HG02571 (cell line): Measurements from ENCODE around the gene PFKL.

Experiments
- ATAC-seq: cut with Tn5 transposase; IDR thresholded peaks from one replicate; pipeline ENCODE4 v1.9.1; 2021; ENCODE audit warnings: mild to moderate bottlenecking, moderate library complexity; ENCODE audit not compliant: unreplicated experiment

PFKL gene

DNA sequence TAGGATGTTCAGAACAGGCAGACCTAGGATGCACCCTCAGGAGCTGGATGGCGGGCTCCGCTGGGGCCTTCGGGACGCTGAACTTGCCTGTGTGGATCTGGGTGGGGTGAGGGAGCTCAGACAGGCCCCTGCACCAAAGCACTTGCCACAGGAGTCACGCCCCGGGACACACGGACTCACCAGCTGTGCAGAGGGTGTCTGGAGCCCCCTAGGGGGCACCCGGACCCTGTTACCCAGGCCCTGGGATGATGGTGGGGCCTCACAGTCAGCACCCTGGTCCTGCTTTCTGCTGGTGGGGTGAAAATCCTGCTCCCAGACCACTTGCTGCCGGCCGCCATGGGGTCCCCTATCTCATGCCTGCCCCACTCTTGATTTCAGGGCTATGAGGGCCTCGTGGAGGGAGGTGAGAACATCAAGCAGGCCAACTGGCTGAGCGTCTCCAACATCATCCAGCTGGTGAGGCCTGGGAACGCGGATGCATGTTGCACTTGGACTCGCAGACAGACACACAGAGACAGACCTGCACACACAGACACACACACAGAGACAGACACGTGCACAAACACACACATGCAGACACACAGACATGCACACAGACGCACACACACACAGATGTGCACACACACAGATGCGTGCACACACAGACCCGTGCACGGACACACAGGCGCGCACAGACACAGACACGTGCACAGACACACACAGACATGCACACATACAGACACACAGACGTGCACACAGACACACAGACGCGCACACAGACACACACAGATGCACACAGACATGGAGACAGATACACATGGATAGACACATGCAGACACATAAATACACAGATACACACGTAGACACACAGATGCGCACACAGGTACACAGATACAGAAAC, 11.0 kb downstream of the PFKL start:
- no peak for ATAC-seq

DNA sequence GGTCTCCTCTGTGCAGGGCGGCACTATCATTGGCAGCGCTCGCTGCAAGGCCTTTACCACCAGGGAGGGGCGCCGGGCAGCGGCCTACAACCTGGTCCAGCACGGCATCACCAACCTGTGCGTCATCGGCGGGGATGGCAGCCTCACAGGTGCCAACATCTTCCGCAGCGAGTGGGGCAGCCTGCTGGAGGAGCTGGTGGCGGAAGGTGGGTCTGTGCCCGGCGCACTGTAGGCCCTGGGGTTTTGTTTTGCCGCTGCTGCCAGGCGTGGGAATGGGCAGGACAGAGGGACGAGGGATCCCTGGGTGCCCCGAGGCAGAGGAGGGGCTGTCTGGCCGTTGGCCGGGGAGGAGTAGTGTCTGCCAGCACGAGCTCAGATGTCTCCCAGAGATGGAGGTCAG, 12.2 kb downstream of the PFKL start:
- no peak for ATAC-seq

DNA sequence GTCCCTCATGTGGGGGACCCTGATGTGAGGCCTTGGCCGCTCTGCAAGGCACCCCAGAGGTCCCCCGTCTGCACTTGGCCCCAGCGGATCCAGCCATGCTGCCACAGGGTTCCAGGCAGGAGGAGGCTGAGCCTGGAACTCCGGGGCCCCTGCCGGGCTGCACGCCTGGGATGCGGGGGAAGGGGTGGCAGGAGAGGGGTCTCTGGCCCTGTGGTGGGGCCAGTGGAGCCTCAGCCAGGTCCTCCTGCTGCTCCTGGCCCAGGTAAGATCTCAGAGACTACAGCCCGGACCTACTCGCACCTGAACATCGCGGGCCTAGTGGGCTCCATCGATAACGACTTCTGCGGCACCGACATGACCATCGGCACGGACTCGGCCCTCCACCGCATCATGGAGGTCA, 12.9 kb downstream of the PFKL start:
- no peak for ATAC-seq

DNA sequence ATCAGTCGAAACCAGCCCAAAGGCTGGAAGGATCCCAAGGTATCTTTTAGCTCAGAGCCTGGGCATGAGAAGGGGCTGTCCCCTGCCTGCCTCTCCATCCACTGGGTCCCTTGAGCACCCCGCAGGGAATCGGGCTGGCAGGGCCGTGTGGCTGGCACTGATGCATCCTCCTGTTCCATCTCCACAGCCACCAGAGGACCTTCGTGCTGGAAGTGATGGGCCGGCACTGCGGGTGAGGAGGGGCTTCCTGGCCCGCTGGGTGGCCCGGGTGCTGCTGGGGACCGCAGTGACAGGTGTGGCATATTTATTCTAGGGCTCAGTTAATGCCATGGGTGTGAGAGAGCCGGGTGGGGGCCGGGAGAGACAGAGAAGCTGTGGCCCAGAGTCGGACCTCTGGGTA, 13.6 kb downstream of the PFKL start:
- ATAC-seq = no peak

DNA sequence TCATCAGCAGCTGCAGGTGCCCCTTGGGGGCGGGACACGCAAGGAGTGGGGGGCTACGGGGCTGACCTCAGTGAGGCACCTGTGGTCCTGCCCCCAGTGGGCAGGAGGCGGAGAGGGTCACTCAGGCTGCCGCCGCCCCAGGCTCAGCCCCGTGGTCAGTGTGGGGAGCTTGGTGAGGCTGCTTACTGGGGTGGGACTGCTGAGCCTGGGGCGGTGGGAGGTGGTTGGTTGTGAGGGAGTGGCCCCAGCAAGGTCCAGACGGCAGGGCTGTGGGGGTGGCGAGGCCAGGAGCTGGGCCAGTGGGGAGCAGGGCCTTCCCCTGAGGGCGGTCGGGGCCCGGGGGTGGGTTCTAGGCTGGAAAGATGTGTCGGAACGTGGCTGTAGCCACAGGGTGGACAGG, 14.3 kb downstream of the PFKL start:
- no peak for ATAC-seq

DNA sequence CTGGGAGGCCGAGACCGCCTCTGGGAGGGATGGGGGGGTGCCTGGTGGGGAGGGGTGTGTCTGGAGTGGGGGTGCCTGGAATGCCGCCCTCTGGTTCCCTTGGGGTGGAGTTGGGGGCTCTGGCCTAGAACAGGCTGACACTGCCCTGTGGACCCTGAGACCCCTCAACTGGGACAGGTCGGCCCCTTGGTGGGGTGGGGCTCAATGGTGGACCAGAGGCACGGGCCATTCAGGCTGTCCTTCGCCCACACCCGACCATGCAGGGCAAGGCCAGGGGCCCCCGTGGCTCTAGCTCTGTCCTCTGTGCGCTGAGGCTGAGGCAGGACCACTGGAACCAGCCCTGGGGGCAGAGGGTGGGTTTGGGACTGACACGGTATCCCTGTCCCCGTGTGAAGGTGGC, 14.7 kb downstream of the PFKL start:
- no peak for ATAC-seq

DNA sequence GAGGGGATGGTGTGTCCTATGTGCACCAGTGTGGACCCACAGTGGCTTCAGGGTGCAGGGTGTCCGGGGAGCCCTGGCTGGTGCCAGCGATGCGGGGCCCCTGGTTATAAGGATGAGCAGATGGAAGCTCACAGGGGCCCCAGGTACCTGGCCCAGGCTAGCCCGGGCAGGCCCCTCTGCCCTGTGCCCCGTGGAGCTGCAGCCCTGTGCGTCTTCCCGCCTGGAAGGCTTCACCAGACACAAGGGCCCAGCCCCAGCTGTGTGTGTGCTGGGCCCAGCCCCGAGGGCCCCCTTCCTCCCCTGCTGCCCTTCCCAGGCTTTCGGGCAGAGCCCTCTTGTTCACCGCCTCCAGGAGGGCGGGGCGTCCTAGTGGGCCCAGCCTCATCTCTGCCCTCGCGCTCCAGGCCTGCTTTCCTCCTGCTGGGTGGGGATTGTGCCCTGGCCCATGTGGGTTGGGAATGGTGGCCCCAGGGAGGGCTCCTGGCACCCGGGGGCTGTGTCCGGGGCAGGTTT, 15.9 kb downstream of the PFKL start:
- ATAC-seq = no peak

DNA sequence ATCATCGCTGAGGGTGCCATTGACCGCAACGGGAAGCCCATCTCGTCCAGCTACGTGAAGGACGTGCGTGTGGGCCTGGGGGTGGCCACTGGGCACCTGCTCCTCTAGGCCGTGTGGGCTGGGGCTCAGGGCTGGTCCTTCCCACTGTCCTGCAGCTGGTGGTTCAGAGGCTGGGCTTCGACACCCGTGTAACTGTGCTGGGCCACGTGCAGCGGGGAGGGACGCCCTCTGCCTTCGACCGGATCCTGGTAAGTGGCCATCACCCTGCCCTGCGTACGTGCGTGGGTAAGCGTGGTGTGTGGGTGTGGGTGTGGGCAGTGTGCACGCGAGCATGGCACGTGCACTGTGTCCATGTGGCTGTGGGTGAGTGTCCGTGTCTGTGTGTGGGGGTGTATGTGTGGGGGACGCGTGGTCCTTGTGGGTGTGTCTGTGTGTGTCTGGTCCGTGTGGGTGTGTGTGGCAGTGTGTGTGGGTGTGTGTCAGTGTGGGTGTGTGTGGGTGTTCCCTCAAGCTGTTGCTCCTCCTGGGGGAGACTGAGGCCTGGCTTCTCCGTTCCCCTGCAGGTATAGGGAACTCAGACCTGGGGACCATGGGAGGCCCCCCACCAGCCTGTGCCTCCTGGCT, 16.5 kb downstream of the PFKL start:
- ATAC-seq = no peak

DNA sequence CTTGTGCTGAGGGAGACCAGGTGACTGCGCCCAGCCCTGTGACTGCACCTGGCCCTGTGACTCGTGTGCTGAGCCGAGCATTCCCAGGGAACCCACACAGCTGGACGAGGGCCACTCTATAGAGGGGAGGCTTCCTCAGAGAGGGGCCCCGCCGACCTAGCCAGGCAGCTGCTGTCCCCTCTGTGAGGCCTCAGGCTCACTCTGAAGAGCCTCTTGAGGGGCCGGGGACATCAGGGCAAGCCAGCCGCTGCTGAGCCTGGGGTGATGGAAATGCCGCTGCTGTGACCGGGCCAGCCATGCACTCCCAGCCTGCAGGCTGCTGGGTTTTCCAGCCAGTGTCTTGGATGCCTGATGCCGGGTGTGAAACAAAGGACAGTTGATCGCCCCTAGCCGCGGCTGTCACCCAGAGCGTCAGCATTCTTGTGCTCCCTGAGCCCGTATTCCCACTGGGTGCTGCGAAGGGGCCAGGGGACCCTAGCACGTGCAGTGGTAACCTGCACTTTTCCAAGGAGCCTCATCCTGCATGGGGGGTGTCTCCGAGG, 17.5 kb downstream of the PFKL start:
- ATAC-seq = no peak

DNA sequence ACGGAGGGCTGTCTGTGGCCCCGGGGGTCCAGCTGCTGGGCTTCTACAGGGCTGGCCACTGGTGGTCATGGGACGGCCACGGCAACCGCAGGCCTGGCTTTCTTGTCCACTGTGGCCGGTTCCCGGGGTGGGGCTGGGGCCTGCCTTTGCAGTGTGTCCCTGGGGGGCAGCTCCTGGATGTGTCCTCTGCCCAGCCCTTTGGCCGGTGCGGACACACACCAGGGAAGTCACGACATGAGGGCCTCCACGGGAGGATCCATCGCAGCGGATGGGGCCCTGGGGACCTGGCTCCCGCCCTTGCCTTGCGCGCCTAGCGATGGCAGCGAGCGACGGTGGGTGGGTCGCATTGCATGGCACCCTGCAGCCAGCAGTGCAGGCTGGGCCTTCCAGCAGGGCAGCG, 18.0 kb downstream of the PFKL start:
- no peak for ATAC-seq

DNA sequence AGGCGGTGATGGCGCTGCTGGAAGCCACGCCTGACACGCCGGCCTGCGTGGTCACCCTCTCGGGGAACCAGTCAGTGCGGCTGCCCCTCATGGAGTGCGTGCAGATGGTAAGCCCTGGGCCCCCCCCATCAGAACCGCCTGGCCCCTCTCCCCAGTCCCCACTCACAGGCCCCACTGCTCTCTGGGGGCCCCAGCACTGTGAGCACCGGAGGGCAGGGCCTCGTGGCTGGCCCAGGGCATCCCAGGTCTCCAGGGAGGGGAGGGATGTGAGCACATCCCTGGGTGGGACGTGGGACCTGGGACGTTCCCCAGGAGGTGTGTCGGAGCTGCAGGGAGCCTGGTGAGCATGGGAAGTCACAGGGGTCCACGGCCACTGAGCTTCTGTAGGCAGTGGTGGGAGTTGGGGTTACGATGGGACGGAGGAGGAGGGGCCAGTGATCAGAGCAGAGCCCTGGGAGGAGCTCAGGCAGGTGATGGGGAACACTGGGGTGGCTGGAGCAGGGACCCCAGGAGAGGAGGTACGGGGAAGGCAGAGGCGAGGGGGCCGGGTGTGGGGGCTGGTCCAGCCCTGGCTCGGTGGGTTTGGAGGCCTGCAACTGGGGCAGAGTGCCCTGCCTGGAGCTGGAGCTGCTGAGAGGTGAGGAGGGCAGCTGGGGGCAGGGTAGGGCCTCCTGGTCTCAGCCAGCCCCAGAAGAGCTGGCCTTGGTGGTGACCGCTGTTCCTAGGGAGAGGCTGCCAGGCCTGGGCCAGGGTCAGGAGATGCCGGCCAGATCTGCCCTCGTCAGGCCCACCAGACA, 18.8 kb downstream of the PFKL start:
- no peak for ATAC-seq

DNA sequence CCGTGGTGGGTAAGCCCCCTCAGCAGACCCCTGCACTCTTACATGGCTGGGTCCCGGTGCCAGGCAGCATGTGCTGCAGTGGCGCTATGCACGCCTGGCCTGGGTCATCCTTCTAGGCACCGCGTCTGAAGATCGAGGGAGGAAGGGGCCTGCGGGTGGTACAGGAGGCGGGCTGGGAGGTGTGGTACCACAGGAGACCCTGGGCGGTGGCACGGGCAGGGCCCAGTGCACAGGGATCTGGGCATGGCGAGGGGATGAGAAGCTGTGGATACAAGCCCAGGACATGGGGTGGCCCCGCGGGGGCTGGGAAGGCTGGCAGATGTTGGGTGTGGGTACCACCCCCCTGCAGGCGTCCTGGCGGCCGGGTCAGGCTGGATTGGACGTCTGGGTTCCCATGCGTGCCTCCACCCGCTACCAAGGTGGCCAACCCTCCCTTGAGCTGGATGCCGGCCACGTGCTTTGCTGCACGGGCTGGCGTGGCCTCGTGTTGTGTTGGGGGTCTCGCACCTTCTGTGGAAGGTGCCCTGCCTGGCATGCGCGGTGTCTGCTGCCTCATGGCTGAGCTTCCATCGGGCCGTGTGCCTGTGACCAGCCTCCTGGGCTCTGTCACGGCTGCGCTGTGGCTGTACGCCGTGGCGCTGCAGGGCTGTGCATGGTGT, 19.7 kb downstream of the PFKL start:
- ATAC-seq = no peak

DNA sequence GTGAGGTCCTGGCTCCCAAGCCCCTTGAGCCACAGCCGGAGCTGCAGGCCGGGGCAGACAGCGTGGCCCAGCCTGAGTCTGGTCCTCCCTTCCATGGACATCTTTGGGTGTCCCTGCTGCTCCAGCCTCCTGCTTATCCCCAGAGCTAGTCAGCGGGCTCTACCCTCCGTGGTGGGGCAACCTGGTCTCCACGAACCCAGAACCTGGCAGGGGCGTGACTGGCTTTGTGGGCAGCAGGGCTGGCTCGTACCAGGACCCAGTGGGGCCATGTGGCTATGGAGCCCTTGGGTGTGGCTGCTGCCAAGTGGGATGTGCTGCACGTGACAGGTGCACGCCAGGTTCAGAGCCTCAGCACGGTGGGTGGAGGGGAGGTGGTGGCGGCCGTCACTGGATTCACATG, 21.0 kb downstream of the PFKL start:
- ATAC-seq = no peak

DNA sequence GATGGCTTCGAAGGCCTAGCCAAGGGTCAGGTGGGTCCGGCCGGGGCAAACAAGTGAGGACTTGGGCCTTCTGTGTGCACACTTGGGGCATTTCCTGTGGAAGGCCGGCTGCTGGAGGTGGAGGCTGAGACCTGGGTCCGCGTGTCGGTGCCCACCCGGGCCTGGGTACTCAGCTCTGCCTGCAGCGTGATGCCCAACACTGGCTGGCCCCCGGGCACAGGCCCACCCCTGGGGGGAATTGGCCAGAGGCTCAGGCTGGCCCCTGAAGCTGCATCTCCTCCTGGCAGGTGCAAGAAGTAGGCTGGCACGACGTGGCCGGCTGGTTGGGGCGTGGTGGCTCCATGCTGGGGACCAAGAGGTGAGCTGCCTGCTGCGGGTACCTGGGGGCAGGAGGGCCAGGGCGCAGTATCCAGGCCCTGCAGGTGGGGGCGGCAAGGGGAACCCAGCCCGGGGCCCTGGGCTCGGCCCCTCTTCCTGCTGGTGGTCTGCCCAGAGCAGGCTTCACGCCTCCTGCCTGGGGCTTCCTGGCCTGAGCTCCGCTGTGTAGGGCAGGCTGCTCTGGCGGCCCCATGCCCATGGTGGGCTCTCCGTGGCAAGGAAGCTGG, 22.1 kb downstream of the PFKL start:
- no peak for ATAC-seq

DNA sequence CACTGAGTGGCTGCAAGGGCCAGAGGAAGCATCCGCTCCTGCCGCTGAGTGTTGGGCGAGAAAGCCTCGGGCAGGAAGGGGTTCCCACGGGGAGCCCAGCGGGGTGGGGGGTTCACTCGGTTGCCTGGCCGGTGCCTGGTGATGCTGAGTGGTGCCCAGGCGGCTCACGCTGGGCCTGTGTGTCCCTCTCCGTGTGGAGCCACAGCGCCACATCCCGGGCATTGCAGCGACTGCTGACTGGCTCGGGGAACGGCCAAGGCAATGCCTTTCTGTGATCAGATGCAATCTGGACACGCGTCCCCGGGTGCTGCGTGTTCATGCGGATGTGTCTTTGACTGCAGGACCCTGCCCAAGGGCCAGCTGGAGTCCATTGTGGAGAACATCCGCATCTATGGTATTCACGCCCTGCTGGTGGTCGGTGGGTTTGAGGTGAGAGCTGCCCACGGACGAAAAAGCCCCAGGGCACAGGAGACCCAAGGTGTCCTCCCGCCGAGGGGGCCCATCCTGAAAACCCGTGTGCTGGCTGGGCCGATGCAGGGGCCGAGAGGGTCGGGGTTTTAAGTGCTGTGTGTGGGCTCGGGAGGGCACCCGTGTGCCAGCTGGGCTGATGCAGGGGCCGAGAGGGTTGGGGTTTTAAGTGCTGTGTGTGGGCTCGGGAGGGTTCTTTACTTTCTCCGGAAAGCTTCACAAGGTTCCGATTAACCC, 22.9 kb downstream of the PFKL start:
- ATAC-seq = no peak

DNA sequence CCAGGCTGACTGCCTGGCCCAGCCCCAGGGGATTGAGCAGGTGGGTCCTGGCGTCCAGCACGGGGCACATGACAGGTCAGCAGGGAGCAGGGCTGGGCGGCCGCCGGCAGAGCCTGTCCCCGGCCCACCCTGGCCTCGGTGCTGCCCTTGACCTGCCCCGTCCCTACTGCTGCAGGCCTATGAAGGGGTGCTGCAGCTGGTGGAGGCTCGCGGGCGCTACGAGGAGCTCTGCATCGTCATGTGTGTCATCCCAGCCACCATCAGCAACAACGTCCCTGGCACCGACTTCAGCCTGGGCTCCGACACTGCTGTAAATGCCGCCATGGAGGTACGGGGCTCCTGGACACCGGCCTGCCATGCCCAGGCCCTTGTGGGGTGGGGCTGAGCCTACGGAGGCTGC, 23.7 kb downstream of the PFKL start:
- no peak for ATAC-seq

DNA sequence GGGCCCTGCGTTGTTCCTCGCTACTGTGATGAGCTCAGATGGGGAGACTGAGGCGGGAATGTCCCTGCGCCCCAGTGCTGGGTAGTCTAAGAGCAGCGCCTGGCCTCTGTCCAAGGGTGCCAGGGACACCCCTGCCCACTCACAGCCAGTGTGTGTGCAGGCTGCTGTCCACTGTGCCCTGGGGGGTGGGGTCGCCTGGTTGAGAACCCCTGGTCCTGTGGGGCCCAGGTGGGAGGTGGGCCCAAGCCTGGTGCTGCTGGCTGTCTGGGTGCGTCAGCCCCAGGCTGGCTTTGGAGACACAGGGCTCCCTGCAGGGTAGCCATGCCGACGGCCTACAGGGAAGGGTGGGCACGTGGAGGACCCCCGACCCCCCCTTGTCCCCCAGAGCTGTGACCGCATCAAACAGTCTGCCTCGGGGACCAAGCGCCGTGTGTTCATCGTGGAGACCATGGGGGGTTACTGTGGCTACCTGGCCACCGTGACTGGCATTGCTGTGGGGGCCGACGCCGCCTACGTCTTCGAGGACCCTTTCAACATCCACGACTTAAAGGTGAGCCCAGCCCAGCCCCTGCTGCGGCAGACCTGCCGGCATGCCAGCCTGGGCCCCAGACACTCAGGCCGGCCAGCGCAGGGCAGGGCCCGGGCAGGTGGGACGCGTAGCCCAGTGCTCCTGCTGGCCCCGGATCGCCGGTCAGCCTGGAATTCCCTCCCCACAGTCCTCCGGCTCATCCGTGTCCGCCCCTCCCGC, 24.4 kb downstream of the PFKL start:
- no peak for ATAC-seq

DNA sequence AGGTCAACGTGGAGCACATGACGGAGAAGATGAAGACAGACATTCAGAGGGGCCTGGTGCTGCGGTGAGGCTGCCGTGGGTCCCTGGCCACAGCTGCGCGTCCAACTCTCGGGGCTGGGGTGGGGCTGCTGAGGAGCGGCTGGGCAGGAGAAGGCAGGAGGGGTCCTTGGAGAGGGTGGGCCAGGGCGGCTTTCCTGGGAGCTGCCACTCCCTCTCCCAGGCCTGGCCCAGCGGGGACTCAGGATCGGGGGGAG, 24.9 kb downstream of the PFKL start:
- no peak for ATAC-seq
